ENCODE results near the gene NAALADL1.
A peak's percentile ranks its signal among the peaks of the same experiment; 100 is the strongest.
"Not testable (repeated sequence)": the region's sequence is repeated elsewhere in the genome, so short reads cannot be mapped to it uniquely, and the experiment has no call there.

The NAALADL1 gene

GRCh38 chr11:65008016-65008415 lies 50.3 kb downstream of the NAALADL1 start:
- no peak for DNase-seq

- DNase-seq: not testable (repeated sequence)
Measured at GRCh38 chr11:65003968-65004367, 54.4 kb downstream of the NAALADL1 start.

DNA sequence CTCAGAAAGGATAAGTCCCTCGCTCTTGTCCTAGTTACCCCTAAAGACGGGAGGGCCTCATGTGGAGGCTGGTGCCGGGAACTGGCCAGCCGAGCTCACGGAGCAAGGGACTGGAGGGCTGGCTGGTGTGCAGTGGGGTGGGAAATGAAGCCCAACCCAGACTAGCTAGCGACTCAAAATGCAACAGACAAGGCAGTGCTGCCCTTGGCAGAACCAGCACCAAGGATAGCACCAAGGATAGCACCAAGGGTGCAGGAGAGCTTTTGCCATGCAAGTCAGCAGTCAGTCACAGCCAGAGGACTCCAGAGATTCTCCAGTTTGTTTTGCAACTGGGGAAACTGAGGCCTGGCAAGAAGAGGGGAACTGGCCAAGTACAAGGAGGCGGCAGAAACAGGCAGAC lies 55.1 kb downstream of the NAALADL1 start:
- no peak for DNase-seq

- DNase-seq: no peak
Measured at GRCh38 chr11:65002706-65003105, 55.6 kb downstream of the NAALADL1 start.

DNA sequence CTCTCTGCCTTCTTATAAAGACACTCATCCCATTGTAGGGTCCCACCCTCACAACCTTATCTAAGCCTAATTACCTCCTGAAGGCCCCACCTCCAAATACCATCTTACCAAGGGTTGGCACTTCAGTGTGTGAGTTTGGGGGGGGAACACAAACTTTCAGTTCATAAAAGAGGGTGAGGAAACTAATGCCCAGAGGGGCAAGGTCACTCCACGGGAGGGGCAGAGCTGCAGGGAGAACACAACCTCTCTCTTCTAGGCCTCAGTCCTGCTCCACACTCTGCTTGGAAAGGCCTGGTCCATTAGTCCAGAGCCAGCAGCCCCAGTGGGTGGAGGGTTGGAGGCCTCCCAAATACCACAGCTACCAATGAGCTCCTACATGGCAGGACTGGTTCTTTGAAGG lies 58.9 kb downstream of the NAALADL1 start:
- DNase-seq: no peak

GRCh38 chr11:64998690-64999431 lies 59.5 kb downstream of the NAALADL1 start:
- no peak for DNase-seq

- DNase-seq: no peak
Measured at GRCh38 chr11:64998141-64998540, 60.2 kb downstream of the NAALADL1 start.

- peak; percentile 84 to 94 for DNase-seq
Measured at GRCh38 chr11:64996710-64997380, 61.5 kb downstream of the NAALADL1 start, which contains the start of gene BATF2. Gene BATF2 (minus strand): TSS chr11:64996971. CDS start chr11:64996914, 57 bp downstream.

GRCh38 chr11:64996327-64996709 lies 62.0 kb downstream of the NAALADL1 start:
- no peak for DNase-seq

Measured in NCI-H524 (cell line).